Jurkat, Clone E6-1 (cell line): ENCODE results near the gene SLC6A7.

Experiments
- DNase-seq: peaks from one replicate; pipeline ENCODE4 v3.0.0-alpha.2; 2011; ENCODE audit warnings: low read depth, low spot score
- H3K4me3 ChIP-seq: 2 replicates; pipeline ENCODE4 v1.5.1; 2011; ENCODE audit warnings: mild to moderate bottlenecking, low read length, control low read depth, moderate library complexity

The SLC6A7 gene

DNA sequence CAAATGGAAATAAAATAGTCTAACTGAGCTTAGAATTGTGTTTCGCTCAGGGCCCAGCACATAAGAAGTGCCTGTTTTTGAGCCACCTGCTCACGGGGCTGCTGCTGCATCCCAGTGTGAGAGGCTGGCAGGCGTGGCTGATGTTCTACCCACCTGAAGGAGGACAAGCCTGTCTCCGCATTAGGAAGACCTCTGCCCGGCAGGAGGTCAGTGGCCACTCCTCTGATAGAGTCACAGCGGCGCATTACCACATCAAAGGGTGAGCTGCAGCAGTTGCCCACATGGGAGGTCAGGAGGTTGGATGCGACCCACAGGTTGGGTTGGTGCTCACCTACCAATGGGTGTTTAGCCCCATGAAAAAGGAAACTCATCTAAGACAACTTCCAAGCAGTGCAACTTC, 3.7 kb upstream of the SLC6A7 start:
- no peak for DNase-seq
- no peak overlapping the region for H3K4me3 ChIP-seq

DNA sequence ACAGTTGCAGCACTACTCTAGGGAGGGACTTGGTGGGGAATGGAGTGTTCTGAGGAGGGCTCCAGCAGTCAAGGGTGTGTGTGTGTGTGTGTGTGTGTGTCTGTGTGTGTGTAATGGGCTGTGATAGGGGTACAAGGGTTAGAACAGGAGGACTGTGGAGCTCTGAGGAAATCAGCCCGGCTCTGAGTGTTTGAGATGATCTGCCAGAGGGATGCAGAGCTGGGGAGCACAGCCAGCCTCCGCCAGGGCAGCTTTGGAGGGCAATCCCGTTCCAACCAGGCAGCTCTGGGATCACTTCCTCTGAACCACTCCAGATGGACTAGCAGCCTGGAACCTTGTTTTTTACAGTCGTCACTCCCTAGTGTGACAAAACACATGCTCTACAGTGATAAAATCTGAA, 3.0 kb upstream of the SLC6A7 start:
- DNase-seq, result no peak
- no peak overlapping the region for H3K4me3 ChIP-seq

DNA sequence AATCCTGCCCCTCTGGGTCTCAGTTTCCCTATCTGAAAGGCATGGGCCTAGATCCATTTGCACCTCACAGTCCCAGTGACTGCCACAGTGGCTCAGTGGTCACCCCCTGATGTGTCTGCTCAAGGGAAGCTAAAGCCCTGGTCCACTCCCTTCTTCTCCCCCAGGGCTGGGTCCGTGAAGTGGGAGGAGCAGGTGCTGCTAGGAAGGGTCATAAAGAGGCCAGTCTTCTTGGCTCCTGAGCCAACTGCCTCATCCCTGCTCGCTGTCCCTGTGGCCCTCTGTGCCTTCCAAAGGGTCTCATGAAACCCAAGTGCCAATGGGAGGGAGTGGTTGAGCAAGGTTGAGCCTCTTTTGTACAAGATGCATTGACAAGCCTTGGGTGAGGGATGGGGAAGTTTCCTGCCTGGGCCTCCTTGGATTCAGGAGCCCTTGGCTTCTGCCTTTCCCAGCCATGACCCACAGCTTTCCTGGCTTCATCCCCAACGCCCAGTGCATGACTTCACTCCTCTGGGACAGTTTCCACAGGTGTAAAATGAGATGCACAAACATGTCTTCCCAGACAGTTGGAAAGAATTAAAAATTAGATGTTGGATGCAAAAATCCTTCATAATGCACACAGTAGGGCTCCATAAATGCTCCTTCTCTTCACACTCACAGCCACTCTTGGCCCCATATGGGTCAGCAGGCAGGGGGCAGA, 1.6 kb upstream of the SLC6A7 start:
- H3K4me3 ChIP-seq, result no peak overlapping the region
- DNase-seq, result no peak

DNA sequence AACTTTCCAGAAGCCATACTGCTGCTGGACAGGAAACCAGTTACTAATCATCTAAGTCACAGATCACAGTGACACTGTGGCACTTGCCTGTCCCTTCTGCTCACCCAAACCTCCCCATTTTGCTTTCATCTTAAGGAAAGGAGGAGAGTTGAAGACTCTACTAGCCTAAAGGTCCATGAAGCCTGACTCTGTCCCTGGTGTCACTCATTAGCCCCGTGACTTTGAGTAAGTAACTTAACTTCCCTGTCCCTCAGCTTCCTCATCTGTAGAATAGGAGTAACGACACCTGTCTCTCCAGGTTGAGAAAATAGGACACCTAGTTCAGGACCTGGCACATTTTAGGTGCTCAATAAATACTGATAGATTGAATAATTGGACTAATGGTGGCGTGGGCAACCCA, 536 bp upstream of the SLC6A7 start:
- no peak overlapping the region for H3K4me3 ChIP-seq
- DNase-seq, result no peak

DNA sequence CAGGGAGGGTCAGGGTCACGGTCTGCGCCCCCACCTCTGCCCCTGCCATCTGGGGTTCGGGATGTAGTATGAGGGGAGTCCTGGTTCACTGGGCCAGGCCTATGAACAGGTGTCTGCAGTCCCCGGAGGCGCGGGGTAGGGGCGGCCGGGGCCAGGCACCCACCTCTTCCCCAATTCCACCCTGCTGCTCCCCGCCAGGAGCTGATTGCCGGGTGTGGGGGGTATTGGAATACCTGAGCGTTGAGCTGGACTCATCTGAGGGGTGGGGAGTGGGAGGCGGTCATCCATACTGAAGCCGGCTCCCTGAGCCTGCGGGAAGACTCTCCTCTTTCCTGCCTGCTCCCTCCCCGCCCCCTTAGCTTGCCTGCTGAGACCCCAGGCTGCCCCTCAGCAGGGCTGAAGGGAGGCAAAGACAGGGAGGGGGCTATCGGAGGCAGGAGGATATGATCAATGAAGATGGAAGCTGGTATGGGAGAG, 679 bp downstream of the SLC6A7 start:
- DNase-seq, result no peak
- H3K4me3 ChIP-seq, result no peak overlapping the region

DNA sequence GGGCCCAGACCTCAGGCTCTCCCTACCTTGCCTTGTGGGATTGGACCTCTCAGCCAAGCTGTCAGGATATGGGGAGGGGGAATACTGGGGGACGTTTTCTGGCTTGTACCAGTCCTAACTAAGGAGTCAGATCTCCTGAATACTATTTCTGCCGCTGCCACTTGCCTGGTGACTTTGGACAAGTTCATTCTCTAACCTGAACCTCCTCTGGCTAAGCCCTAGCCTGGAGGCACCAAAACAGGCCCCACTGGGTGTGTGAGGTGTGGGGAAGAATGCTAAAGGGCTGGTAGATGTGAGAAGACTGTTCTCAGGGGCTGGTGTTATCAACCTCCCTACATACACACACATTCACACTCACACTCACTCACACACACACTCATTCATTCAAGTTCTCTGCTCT, 1.1 kb downstream of the SLC6A7 start:
- H3K4me3 ChIP-seq, result no peak overlapping the region
- no peak for DNase-seq

DNA sequence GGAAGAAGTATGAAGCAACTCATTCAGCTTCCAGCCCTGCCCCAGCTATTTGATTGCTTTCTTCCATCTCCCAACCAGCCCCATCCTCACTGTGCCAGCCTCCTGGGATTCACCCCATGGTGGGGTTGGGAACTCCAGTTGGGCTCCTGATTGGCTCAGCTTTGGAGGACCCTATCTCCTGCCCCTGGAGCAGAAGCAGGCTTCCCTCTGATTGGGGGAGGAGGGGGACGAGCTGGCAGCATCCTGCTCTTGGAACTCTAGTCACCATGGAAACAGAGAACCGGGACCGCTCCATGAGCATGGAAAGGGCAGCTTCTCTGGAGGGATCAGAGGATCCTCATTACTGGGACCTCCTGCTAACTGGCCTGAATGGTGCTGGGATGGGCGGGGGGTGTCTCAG, 2.6 kb downstream of the SLC6A7 start:
- no peak overlapping the region for H3K4me3 ChIP-seq
- DNase-seq, result no peak

DNA sequence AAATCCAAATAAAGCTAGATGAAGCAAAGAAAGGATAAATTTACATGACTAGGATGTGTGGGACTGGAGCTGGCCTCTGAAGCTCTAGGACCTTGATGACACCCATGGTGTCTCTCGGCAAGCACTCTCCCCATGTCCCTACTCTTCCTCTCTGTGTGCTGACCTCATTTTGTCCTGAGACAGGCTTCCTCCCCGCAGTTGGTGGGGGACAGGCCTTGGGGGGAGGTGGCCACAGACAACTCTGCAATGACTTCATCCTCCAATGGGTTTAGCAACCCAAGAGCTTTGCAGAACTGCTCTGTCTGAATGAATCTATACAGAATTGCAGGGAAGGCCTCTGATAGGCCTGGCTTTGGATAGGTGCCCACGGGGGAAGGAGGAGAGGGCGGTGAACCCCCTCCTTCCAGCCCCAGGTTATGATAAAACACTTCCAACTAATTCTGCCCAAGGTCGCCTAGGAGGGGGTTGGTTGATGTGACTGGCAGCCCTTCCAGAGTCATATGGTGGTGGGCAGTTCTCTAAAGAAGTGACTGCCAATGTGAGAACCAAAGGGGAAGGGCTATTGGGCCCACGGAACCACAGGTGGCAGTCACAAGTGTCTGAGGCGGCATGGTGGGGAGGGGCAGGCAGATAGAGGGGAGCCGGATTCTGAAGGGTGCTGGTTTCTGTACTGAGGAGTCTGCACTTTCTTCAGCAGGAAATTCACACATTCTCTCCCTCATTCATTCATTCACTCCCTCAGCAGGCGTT, 6.0 kb downstream of the SLC6A7 start:
- no peak overlapping the region for H3K4me3 ChIP-seq
- no peak for DNase-seq

DNA sequence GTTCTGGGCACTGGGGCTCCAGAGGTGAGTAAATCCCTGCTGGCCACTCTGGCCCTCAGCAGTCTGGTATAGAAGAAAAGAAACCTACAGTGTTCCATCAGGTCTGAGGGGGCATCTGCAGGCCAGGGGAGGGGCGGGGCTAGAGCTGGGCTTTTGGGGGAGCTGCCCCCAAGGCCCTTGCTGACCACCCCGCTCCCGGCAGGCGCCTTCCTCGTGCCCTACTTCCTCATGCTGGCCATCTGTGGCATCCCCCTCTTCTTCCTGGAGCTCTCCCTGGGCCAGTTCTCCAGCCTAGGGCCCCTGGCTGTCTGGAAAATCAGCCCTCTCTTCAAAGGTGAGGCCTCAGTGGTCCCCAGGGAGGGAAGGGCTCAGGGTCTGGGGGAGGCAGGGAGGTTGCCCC, 6.7 kb downstream of the SLC6A7 start:
- H3K4me3 ChIP-seq, result no peak overlapping the region
- DNase-seq, result no peak

DNA sequence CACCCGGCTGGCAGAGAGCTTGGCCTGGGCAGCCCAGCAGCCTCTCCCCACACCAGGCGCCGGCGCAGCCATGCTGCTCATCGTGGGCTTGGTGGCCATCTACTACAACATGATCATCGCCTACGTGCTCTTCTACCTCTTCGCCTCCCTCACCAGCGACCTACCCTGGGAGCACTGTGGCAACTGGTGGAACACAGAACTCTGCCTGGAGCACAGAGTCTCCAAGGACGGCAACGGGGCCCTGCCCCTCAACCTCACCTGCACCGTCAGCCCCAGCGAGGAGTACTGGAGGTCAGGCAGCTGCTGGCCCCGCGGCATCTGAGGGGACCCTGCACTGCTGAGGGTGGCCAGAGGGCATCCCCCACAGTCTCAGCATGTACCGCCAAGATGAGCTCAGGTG, 7.1 kb downstream of the SLC6A7 start:
- H3K4me3 ChIP-seq, result no peak overlapping the region
- no peak for DNase-seq

DNA sequence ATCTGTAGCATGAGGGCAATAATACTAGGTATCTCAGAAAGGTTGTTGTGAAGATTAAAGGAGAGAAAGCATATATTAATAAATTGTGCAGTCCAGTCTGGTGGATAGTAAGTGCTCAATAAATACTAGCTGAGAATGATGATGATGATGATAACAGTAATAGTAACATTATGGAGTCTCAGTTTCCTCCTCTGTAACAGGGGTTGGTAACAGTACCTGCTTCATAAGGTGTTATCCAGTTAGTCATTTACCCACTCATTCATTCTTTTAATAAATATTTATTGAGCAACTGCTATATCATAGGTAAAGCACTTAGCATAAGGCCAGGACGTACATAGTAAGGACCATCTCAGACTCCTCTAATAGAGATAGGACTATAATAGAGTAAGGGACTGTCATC, 7.6 kb downstream of the SLC6A7 start:
- DNase-seq, result no peak
- no peak overlapping the region for H3K4me3 ChIP-seq

DNA sequence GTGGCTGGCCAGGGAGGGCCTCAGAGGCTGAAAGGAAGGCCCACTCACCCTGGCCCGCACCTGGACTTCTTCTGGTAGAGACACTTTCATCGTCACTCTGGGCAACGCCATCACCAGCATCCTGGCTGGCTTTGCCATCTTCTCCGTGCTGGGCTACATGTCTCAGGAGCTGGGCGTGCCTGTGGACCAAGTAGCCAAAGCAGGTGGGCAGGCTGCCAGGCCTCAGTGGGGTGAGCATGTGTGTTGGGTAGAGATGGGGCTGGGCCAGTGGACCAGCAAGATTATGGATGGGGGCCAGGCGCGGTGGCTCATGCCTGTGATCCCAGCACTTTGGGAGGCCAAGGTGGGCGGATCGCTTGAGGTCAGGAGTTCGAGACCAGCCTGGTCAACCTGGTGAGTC, 12.6 kb downstream of the SLC6A7 start:
- no peak for DNase-seq
- no peak overlapping the region for H3K4me3 ChIP-seq

DNA sequence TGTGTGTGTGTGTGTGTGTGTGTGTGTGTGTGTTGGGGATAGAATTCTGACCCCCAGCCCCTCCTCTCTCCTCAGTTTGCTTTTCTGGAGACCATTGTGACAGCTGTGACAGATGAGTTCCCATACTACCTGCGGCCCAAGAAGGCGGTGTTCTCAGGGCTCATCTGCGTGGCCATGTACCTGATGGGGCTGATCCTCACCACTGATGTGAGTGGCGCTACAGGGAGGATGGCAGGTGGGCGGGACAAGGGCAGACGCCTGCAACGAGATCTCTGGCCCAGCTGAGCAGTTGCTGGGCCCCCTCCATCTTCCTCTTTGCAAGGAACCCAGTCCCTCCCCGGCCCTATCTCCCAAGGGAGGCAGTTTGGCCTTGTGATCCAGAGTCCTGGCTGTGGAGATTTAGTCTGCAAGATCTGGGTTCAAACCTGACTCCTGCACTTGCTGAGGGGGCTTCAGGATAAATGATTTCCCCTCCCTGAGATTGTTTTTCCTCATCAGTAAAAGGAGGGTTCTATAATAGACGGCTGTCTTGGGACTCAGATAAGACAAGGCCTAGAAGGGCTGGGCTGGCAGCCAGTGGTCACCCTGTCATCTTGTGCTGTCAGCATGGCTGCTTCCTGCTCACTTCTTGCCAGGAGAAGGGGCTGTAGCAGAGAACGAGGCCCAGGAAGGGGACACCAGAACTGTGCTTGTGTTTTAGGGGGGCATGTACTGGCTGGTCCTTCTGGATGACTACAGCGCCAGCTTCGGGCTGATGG, 14.1 kb downstream of the SLC6A7 start:
- no peak overlapping the region for H3K4me3 ChIP-seq
- no peak for DNase-seq

DNA sequence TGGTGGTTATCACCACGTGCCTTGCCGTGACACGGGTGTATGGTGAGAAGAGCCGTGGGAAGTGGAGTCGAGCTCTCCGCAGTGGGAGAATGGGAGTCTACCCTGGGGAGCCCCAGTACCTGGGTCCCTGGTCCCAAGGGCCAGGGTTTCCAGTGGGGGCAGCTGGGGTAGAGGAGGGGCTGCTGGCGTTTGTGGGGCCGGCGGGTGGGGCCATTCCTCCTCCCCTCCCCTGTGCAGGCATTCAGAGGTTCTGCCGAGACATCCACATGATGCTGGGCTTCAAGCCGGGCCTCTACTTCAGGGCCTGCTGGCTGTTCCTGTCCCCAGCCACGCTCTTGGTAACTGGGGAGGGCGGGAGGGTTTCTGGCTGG, 14.7 kb downstream of the SLC6A7 start:
- H3K4me3 ChIP-seq, result no peak overlapping the region
- DNase-seq, result no peak

DNA sequence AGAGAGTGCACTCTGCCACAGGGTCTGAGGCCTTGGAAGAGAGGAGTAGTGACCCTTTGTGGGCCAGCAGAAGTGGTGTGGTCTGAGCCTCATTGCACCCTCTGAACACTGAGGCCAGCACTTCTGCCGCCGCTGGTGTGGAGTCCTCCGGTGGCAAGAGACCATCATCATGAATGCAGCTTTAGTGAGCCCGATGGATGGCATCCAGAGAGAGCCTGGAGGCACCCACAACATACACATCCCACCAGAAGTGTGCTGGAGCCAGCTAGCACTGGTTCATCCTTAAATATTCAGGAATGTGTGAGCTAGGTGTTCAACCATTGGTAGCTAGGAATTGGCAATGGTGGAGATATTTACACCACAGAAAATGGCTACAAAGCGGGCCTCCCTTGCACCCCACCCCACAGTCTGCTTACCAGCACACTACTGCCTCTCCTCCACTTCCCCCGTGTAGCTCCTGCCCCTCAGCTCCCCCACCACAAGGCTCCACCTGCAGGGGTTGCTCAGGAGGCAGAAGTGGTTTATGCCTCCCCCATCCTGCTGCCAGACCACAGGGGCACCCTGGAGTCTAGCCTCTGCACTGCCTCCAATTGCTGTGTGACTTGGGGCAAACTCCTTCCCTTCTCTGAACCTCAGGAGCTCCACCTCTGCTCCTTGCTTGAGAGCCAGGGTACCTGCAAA, 16.4 kb downstream of the SLC6A7 start:
- no peak overlapping the region for H3K4me3 ChIP-seq
- peak; percentile 67 for DNase-seq

DNA sequence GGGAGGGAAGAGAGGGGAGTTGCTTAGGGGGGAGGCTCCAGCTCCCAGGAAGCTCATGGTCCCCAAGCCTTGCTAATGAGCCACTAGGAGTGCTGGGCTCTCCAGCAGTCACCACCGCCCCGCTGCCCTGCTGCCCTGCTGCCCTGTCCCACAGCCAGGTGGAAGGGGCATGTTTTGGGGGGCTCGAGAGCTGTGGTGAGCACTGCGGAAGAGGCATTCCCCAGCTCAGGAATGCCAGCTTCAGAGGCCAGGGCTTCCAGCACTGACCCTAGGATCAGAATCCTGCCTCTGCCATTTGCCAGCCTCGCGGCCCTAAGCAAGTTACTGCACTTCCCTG, 16.9 kb downstream of the SLC6A7 start:
- no peak for DNase-seq
- H3K4me3 ChIP-seq, result no peak overlapping the region

DNA sequence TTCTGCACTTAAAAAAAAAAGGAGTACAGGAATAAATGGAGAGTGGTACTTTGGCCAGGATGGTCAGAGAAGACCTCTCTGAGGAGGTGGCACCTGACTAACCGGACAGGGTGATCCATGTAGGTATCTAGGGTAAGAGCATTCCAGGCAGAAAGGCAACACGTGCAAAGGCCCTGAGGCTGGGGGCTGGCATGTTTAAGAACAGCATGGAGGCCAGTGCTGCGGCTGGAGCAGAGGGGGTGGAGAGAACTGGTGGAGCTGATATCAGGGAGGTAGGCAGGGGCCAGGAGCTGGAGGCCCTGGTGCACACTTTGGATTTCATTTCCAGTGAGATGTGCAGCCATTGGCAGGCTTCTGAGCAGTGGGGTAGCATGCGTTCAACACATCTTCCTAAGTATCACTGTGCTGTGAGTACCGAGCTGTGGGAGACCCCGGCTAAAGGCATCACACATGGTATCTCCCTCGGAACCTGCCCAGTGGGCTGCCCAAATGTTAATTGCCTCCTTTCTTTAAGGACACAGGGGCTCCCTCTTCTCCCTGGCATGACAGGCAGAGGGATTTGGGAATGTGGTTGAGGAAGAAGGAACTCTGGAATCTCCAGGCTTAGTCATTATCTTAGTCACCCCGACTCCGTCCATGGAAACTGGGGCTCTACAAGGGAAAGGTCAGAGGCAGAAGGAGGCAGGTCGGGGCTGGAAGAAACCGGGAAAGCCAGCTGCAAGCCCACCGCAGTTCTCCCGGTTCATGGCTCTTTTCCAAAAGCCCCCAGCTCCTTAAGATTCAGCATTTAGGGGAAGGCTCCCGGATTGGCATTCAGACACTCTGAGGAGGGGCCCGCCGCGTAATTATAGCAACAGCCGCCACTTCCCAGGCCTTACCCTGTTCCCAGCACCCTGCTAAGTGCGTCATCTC, 18.6 kb downstream of the SLC6A7 start:
- H3K4me3 ChIP-seq, result no peak overlapping the region

DNA sequence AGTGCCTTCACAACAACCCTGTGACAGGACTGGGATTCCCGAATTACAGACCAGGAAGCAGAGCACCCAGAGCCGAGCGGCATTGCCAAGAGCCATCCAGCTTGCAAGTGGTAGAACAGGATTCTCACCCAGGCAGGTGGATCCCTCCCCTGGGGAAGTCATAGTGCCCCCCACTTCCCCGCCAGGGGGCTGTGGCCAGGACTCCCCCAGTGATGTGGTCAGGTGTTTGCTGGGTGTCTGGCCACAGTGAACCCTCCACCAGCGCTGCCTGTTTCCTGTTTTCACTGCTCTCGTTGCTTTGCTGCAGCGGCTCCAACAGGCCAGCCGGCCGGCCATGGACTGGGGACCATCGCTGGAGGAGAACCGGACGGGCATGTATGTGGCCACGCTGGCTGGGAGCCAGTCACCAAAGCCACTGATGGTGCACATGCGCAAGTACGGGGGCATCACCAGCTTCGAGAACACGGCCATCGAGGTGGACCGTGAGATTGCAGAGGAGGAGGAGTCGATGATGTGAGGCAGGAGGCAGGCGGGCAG, 19.3 kb downstream of the SLC6A7 start:
- DNase-seq, result peak; percentile 35
- H3K4me3 ChIP-seq, result no peak overlapping the region

More for the DNA sequence above, 18.6 kb downstream of the SLC6A7 start:
- DNase-seq, result no peak

DNA sequence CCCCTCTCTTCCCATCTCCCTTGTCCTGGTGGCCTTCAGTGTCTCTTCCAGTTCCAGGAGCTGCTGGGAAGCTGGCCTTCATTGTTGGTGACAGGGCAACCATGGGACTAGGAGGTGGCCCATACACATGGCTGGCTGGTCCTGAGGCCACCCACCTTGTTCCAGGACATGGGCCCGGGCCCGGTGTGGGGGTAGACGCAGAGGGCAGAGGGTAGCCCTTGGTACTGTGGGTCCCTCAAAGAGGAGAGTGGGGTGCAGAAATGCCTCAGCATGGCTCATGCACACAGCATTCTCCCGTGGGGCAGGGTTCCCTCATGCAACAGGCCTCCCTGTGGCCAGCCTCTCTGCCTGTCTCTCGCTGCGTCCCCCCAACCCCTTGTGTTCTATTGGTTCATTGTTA, 20.8 kb downstream of the SLC6A7 start:
- H3K4me3 ChIP-seq, result no peak overlapping the region
- no peak for DNase-seq
